ENCODE data around the gene PTTG1.

The PTTG1 gene

DNA sequence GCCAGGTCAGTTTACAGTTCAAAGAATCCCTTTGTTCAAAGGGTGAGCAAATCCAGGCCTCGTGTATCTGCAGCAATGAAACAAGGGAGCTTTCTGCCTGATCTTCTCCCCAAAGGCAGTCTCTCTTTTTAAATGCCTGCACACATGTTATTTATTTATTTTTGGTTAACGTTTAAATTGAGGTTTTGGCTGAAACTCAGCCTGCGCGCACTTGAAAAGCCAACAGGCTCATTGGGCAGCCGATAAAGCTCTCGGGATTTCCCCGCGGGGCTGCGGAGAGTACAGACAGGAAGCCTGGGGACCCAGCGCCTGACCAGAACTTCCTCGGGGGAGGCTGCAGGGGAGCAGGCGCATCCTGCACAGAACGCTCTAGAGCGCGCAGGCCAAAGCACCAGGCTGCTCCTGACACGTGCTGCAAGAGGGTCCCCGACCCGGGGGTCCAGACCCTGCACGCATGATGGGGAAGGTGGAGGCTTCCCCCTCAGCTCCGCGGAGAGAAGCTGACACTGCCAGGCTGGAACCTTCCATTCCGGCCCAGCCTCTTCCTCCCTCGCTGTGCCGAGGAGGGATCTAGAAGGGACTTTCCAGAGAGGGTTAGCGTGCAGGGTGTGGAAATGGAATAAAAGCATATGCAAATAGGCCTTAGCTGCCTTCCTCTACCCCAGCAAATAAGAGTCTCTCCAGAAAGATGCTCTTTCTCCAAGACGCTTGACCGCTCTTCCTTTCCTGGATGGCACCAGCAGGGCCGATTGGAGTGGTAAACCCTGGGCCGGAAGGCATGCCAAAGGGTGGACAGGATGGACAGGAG, 46.1 kb downstream of the PTTG1 start:
- H3K4me3 Mint-ChIP-seq: no peak overlapping the region
- peak overlapping the region; percentile 10 for H3K27ac Mint-ChIP-seq
- no peaks in the 10 kb centered on the region for H3K9me3 Mint-ChIP-seq
- peaks cover 3% of the 10 kb centered on the region for H3K27me3 Mint-ChIP-seq (ENCODE audit: low read depth, poor library complexity)
- TF ChIP-seq, protein P1, sequence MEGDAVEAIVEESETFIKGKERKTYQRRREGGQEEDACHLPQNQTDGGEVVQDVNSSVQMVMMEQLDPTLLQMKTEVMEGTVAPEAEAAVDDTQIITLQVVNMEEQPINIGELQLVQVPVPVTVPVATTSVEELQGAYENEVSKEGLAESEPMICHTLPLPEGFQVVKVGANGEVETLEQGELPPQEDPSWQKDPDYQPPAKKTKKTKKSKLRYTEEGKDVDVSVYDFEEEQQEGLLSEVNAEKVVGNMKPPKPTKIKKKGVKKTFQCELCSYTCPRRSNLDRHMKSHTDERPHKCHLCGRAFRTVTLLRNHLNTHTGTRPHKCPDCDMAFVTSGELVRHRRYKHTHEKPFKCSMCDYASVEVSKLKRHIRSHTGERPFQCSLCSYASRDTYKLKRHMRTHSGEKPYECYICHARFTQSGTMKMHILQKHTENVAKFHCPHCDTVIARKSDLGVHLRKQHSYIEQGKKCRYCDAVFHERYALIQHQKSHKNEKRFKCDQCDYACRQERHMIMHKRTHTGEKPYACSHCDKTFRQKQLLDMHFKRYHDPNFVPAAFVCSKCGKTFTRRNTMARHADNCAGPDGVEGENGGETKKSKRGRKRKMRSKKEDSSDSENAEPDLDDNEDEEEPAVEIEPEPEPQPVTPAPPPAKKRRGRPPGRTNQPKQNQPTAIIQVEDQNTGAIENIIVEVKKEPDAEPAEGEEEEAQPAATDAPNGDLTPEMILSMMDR (IDR thresholded peaks at IDR 0.05): no peak
- no peaks in the 10 kb centered on the region for H3K36me3 Mint-ChIP-seq (ENCODE audit: low read depth)
- H3K4me1 Mint-ChIP-seq: peaks cover 39% of the 10 kb centered on the region
- DNase-seq: peak; percentile 6

DNA sequence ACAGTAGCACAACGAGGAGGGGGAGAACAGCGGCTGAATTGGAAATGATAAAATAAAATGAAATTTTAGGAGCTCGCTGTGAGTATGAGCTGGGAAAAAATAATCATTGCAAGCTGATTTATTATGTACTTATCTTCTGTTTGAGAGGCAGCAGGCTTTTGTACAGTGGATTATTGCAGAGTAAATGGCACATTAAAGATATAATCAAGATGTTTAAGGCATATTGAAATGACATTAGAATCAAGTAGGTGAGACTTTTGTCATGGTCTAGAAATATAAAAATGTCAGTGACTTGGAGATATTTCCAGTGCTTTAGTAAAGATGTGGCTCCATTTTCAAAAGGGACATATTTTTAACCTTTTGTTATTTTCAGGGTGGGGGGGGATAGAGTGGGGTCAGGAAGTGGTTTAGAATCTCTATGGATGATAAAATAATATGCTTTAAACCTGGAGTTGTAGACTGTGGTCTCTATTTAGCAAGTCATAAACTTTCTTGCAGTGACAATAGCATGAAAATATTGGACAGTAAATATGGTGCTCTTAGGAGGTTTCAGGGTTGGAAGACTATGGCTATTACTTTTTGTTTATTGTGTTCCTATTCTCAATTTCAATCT, 46.8 kb downstream of the PTTG1 start:
- H3K27me3 Mint-ChIP-seq (ENCODE audit: low read depth, poor library complexity): peaks cover 3% of the 10 kb centered on the region
- no peaks in the 10 kb centered on the region for H3K9me3 Mint-ChIP-seq
- no peak overlapping the region for H3K27ac Mint-ChIP-seq
- no peak for DNase-seq
- H3K36me3 Mint-ChIP-seq (ENCODE audit: low read depth): no peaks in the 10 kb centered on the region
- TF ChIP-seq, protein P1 (IDR thresholded peaks at IDR 0.05): no peak
- peaks cover 42% of the 10 kb centered on the region for H3K4me1 Mint-ChIP-seq
- no peak overlapping the region for H3K4me3 Mint-ChIP-seq

DNA sequence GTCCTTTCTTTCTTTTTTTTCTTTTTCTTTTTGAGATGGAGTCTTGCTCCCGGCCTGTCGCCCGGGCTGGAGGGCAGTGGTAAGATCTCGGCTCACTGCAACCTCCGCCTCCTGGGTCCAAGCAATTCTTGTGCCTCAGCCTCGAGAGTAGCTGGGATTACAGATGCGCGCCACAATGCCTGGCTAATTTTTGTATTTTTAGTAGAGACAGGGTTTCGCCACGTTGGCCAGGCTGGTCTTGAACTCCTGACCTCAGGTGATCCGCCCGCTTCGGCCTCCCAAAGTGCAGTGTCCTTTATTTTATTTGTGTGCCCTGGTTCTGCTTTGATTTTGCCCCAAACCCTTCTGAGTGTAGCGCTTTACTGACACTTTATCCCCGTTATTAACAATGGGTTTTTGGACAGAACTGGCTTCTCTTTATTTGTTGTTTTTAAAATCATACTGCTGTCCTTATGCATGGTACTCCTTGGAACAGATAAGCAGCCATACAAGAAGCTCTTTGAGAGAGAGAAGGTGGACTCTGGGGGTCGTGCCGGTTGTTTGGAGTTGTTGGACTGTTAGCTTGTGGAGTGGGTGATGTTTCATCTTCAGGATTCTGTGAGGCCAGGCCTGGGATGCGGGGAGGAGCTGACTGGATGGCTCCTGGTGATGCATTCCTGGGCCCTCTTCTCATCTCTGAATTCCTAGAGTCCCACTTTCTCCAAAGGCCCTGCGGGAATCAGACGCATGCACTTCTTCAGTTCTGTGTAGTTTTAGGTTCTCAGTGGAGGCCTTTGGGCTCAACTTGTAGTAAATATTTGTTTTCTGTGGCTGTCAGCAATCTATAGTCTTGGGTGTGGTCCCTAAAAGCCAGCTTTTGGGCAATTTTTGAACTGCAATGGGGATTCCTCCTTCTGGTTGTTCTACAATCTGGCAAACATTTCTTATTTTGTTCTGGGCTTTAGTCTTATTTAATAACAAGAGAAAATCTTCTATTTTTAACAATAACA, 47.8 kb downstream of the PTTG1 start:
- TF ChIP-seq, protein P1 (IDR thresholded peaks at IDR 0.05): no peak
- H3K27ac Mint-ChIP-seq: no peak overlapping the region
- H3K4me1 Mint-ChIP-seq: peaks cover 38% of the 10 kb centered on the region
- no peaks in the 10 kb centered on the region for H3K27me3 Mint-ChIP-seq (ENCODE audit: low read depth, poor library complexity)
- no peaks in the 10 kb centered on the region for H3K9me3 Mint-ChIP-seq
- H3K36me3 Mint-ChIP-seq (ENCODE audit: low read depth): no peaks in the 10 kb centered on the region
- no peak overlapping the region for H3K4me3 Mint-ChIP-seq
- DNase-seq: no peak

DNA sequence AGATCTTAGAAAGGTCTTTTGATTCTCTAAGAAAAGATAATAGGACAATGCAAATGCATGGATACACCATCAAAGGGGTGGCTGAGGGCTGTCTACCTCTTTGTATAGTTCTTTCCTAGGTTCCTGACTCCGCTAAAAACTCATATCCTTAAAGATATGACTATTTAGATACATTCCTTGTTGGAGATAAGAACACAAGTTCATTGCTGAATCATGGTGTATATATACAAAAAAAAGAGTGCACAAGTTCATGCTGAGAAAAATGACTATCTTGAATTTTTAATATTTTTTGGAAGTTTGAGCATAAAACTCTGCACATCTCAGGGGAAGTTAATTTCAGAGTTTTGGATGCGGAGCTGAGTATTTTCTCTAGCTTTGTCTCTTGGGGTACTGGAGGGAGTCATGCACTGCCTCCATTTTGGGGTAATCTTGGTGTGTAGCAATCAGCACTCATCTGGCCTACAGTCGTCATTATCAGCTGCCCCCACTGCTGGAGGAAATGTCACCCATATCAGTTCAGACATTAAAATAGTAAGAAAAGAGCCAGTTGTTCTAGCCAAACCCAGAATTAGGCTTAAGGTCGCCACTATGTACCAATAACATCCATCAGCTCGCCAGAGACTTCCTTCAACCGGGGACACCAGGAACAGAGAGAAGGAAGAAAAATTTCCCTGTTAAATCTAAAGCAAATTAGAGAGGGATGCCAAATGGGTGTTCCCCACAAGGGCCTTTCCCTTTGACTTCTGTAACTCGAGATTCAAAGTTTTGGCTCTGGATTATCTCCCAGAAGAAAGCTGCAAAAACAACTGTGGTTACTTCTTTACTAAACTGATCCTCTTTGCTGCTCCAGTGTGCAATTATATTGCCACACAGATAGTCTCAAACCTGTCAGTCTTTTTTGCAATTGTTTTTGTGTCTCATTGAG, 49.0 kb downstream of the PTTG1 start:
- TF ChIP-seq, protein P1 (IDR thresholded peaks at IDR 0.05): no peak

DNA sequence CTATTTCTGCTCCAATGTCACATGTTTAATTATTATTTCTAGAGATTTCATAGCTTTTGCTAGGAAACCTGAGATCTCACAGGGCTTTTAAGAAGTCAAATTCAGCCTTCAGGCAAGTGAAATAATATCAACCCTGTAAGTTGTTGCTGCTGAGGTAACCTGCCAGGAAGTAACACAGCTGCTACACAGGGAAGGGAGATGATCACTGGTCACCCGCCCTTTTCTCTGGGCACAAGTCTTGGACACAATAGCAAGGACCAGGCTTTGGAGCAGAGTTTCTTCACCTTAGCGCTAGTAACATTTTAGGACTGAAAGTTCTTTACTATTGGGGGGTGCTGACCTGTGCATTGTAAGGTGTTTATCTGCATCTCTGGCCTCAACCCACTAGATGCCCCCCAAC, 50.1 kb downstream of the PTTG1 start:
- peaks cover 38% of the 10 kb centered on the region for H3K4me1 Mint-ChIP-seq
- no peak overlapping the region for H3K4me3 Mint-ChIP-seq
- peak overlapping the region; percentile 13 for H3K27ac Mint-ChIP-seq
- no peaks in the 10 kb centered on the region for H3K36me3 Mint-ChIP-seq (ENCODE audit: low read depth)
- H3K9me3 Mint-ChIP-seq: no peaks in the 10 kb centered on the region
- DNase-seq: no peak
- TF ChIP-seq, protein P1 (IDR thresholded peaks at IDR 0.05): no peak
- H3K27me3 Mint-ChIP-seq (ENCODE audit: low read depth, poor library complexity): no peaks in the 10 kb centered on the region

More for the DNA sequence above, 49.0 kb downstream of the PTTG1 start:
- Mint-ChIP-seq H3K9me3 (no peaks in the 10 kb centered on the region), H3K27me3 (ENCODE audit: low read depth, poor library complexity) (no peaks in the 10 kb centered on the region), H3K36me3 (ENCODE audit: low read depth) (no peaks in the 10 kb centered on the region), H3K4me1 (peaks cover 38% of the 10 kb centered on the region), H3K4me3 (no peak overlapping the region), H3K27ac (peak overlapping the region; percentile 31)
- DNase-seq: no peak
